MV-4-11 (cell line): Measurements from ENCODE around the gene NTN4.
"Not testable (repeated sequence)": the region's sequence is repeated elsewhere in the genome, so short reads cannot be mapped to it uniquely, and the experiment has no call there.

Experiments used
- DNase-seq: peaks from one replicate; lab custom pipeline; 2025; lab: John Stamatoyannopoulos, UW

Gene NTN4

GRCh38 chr12:95709152-95709551 lies 81.4 kb downstream of the NTN4 start:
- DNase-seq, result no peak

- DNase-seq, result no peak
Observed at GRCh38 chr12:95705143-95705542, 85.4 kb downstream of the NTN4 start.

- DNase-seq, result no peak
Observed at GRCh38 chr12:95703986-95704385, 86.6 kb downstream of the NTN4 start.

- DNase-seq, result no peak
Observed at GRCh38 chr12:95701722-95702418, 88.7 kb downstream of the NTN4 start.

DNA sequence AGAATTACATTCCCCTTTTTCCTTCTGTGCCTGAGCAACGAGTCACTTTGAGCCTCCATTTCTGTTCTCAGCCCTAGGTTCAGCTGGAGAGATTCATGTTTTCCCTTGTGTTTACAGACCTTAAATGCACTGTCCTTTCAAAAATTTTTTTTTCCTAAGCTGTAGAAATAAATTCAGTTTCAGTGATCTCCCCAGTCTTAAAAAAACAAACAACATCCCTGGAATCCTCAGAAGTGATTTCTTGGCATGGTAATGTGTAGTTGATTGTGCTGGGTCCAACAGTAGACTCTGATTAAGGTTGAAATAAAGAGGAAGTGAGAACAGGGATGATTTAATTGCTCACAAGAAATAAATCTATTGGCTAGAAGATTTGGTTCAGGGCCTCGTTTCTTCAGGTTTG lies 89.3 kb downstream of the NTN4 start:
- DNase-seq, result no peak

GRCh38 chr12:95700316-95700785 lies 90.2 kb downstream of the NTN4 start:
- DNase-seq, result peak; percentile 41

DNA sequence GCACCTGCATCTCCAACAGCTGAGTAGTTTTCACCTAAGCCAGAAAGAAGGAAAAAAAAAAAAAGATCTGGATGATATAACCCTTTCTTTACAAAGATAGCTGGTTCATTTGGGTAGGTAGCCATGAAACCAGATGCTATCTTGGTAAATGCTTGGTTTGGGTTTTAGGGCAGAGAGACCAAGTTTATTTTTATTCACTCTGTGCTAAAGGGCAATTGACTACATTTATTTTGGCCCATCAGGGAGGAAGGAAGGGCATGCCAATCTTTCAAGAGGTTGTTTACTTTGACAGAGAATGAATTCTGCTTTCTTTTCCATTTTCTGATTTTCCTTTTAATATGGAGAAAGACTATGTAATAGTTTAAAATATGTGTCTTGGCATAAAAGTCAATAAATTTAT lies 91.0 kb downstream of the NTN4 start:
- no peak for DNase-seq

- DNase-seq, result no peak
Observed at GRCh38 chr12:95694136-95694535, 96.4 kb downstream of the NTN4 start.

GRCh38 chr12:95693689-95694088 lies 96.9 kb downstream of the NTN4 start:
- no peak for DNase-seq

DNA sequence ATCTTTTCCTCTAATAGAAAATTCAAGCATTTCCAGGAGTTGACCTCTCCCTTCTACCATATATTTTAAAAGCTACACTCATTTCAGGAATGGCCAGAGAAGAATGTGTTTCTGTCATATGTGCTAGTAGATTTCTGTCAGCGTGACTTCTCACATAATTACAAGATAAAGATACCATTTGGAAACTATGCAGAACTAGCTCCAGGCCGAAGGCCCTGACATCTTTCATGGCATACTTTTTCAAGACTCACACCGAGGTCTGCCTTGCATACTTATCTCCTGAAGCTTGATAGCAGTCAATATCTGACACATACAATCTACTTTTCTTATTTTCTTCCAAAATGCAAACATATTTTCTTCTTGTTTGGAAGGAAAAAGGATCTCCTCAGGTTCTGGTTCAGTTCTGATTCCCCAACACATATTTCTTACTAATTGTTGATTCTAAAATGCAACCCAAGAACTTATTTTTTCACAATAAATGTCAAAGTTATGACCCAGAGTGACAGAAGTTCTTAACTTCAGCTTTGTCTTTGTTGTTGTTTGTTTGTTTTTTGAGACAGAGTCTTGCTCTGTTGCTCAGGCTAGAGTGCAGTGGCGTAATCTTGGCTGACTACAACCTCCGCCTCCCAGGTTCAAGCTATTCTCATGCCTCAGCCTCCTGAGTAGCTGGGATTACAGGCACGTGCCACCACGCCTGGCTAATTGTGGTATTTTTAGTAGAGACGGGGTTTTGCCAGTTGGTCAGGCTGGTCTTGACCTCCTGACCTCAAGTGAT lies 99.5 kb downstream of the NTN4 start:
- DNase-seq, result no peak

DNA sequence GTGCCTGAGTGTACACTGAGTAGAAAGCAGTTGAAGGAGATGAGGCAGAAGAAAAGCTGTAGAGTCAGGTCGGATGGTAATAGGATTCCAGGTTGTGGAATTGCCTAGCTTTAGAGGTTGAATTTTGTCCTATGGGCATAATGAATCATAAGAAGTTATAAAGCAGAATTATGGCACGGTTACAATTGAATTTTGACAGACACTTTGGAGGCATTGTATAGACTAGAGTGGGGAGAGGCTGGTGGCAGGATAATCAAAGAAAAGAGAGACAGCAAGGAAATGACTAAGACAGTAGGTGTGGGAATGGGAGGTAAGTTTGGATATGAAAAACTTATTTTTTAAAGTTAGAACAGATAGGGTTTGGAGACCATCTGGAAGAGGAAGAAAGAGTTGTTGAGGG lies 102.6 kb downstream of the NTN4 start:
- DNase-seq, result no peak

DNA sequence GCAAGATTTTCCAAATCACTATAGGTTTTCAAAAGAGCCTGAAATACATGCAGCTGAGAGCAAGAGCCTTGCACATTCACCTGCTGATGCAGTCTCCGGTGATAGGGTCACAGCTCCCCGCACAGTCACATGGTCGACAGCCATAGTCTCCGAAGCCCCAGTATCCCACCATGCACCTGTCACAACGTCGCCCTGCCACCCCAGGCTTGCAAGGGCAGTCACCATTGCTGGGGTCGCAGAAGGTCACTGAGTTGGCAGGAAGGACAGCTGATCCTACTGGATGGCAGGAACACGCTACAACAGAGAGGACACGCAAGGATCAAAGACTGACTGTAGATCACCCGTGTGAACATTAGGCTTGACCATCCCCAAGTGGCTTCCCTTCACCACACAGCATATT lies 107.1 kb downstream of the NTN4 start:
- DNase-seq, result no peak

DNA sequence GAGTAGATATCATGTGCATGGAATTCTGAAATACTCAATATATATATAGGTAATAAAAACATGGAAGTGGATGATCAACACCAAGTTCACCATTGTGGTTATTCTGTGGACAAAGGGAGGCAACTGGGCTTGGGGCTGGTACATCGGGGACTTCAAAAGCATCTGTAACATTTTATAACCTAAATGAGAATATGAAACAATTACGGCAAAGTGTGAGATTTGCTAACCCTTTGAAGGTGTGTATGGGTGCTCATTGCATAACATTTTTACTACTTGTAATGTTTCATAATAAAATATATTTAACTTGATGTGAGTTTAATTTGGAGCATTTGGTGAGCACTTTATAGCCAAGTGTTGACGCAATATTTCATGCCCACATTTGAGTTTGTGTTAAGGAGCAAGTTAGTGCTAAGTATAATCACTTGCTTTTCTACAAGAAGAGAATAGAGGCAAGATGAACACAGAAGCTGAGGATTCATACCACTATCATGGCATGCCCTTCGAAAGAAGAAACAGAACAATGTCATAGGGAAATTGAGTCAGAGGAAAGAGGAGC lies 109.3 kb downstream of the NTN4 start:
- DNase-seq, result no peak

- no peak for DNase-seq
Observed at GRCh38 chr12:95678684-95679083, 111.9 kb downstream of the NTN4 start.

DNA sequence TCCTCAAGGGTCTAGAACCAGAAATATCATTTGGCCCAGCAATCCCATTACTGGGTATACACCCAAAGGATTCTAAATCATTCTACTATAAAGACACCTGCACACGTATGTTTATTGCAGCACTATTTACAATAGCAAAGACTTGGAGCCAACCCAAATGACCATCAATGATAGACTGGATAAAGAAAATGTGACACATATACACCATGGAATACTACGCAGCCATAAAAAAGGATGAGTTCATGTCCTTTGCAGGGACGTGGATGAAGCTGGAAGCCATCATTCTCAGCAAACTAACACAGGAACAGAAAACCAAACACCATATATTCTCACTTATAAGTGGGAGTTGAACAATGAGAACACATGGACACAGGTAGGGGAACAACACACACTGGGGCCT lies 112.8 kb downstream of the NTN4 start:
- DNase-seq, result not testable (repeated sequence)

DNA sequence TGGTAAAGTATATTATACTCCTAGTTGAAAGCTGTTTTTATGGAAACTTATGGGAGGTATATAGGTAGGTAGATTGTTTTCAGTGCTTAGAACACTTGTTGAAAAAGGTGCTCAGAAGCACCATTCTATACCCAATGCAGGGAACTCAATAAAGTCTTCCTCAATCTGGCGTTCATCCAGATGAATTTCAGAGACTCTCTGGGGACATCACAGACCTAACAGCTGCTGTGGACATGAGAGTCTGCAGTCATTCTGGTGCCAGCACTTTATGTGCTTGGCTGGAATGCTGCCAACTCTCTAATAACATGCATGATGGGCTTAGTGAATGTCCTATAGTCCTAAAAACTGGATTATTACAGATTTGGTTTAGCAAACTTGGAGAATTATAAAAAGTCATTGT lies 115.9 kb downstream of the NTN4 start:
- DNase-seq, result no peak

DNA sequence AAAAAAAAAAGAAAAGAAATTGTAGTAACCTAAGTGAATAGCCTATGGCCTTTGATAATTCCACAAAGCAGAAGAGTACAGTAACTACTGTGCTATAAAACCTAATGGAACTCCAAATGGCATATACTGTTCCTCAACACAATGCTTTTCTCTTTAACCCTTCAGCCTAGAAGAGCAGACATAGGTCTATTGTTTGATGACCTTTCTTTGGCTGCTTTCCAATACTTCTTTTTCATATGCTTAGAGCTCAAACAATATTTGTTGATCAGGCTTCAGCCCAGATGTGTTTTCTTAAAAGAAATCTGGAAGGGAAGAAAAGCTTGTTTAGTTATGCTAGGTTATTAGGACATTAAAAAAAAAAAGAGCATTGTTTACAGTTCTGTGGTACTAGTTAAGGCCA lies 116.4 kb downstream of the NTN4 start:
- DNase-seq, result no peak

GRCh38 chr12:95673576-95673975 lies 117.0 kb downstream of the NTN4 start:
- DNase-seq, result no peak

- no peak for DNase-seq
Observed at GRCh38 chr12:95672166-95672565, 118.4 kb downstream of the NTN4 start.

GRCh38 chr12:95671265-95671664 lies 119.3 kb downstream of the NTN4 start:
- no peak for DNase-seq

- DNase-seq, result no peak
Observed at GRCh38 chr12:95663525-95663924, 127.0 kb downstream of the NTN4 start.

DNA sequence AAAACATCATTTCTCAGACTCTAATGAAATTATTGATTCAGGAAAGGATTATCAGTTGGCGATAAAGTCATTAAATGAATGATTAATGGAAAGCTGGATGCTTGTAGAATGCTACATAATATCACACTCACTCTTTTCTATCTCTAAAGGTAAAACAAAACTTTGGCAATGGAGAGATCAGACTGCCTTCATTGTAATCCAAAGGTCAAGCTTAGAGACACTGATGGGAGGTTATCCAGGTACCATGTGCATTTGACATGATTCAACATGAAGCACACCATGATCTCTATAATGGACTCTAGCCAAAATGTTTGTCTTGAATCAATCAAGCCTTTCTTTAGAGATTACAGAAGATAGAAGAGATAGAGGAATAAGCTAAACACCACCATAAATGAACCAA lies 129.2 kb downstream of the NTN4 start:
- no peak for DNase-seq

GRCh38 chr12:95658386-95658785 lies 132.2 kb downstream of the NTN4 start:
- DNase-seq, result no peak
